Measurements from ENCODE around the gene ULK4.

DNA sequence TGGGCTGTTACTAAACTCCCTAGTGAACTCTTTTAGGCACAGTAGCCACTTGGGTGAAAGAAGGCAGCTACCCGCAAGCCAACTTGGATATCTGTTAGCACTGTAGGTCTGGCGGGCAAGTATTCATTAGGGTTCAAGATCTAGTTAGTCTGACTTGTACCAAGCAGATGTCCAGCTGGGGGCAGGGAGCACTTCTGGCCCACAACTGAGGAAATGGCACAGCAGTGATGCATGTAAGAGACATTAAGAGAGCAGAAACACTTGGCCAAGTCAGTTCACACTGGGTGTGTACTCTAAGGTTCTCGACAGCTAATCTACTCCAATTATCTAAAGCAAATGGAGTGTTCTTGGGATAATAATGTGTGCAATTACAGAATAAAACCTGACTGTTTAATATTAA, 630.9 kb downstream of the ULK4 start:
- TF ChIP-seq POLR2A (IDR thresholded peaks at IDR 0.05): no peak
- TF ChIP-seq, protein P1, sequence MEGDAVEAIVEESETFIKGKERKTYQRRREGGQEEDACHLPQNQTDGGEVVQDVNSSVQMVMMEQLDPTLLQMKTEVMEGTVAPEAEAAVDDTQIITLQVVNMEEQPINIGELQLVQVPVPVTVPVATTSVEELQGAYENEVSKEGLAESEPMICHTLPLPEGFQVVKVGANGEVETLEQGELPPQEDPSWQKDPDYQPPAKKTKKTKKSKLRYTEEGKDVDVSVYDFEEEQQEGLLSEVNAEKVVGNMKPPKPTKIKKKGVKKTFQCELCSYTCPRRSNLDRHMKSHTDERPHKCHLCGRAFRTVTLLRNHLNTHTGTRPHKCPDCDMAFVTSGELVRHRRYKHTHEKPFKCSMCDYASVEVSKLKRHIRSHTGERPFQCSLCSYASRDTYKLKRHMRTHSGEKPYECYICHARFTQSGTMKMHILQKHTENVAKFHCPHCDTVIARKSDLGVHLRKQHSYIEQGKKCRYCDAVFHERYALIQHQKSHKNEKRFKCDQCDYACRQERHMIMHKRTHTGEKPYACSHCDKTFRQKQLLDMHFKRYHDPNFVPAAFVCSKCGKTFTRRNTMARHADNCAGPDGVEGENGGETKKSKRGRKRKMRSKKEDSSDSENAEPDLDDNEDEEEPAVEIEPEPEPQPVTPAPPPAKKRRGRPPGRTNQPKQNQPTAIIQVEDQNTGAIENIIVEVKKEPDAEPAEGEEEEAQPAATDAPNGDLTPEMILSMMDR (IDR thresholded peaks at IDR 0.05 in 4 of 5, conservative IDR thresholded peaks at IDR 0.05 in 1 of 5): no peak

All from gastrocnemius medialis (tissue), 4 donors.